ENCODE results near the gene LRMDA.

The LRMDA gene

DNA sequence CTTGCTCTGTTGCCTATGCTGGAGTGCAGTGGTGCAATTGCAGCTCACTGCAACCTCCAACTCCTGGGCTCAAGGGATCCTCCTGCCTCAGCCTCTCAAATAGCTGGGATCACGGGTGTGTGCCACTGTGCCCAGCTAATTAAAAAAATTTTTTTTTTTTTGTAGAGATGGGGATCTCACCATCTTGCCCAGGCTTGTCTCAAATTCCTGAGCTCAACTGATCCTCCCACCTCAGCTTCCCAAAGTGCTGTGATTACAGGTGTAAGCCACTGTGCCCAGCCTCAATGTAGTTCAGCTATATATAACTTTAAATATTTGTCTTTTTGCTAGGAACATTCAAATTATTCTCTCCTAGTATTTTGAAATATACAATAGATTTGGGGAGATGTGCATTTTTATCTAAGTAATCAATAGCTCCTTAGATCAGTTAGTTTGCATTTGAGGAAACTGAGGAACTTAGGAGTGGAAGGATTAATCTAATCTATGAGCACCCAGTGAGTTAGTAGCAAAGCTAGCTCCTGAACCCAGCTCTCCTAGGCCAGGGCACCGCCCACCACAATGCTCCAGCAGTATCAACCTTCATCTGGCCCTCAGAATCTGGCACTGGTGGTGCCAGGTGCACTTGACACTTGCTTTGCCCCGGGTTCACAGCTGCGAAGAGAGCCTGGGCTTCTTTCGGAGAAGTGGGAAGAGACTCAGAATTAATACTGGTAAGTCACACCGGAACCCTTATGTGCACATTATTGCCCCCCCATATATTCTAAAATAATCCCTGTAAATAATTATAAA is 5.9 kb upstream of the LRMDA start:
- DNase-seq (ENCODE audit: low read depth) = no peak

DNA sequence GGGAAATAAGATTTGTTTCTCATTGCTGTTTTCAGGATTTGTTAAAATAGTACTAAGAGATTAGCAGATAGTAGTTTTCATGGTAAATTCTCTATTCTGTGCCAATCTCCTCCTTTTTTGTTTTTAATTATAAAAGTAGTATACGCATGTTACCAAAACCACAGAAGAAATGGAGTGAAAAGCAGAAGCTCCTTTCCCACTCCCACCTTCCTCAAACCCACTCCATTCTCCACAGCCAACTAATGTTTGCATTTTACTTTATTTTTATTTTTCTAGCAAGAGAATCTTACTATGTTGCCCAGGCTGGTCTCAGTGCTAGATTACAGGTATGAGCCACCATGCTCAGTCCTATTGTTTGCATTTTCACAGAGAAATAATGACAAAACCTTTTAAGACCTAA is 4.5 kb upstream of the LRMDA start:
- DNase-seq (ENCODE audit: low read depth) = no peak

DNA sequence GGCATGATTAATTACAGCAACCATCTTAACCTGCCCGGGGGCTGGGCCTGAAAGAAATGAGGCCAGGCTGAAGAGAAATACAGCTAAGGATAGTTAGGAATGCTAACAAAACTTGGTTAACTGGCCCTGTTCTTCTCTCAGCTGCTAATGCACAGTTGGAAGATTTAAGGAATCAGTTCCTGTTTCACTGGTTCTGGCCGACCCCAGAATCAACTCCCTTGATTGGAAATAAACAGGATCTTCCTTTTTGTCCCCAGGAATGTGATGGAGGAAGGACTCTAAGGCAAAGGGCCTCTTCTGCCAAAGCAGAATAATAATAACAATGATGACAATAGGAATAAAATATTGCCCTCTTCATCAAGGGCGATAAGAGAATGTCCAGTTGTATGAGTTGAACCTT is 3.5 kb upstream of the LRMDA start:
- DNase-seq (ENCODE audit: low read depth) = no peak

DNA sequence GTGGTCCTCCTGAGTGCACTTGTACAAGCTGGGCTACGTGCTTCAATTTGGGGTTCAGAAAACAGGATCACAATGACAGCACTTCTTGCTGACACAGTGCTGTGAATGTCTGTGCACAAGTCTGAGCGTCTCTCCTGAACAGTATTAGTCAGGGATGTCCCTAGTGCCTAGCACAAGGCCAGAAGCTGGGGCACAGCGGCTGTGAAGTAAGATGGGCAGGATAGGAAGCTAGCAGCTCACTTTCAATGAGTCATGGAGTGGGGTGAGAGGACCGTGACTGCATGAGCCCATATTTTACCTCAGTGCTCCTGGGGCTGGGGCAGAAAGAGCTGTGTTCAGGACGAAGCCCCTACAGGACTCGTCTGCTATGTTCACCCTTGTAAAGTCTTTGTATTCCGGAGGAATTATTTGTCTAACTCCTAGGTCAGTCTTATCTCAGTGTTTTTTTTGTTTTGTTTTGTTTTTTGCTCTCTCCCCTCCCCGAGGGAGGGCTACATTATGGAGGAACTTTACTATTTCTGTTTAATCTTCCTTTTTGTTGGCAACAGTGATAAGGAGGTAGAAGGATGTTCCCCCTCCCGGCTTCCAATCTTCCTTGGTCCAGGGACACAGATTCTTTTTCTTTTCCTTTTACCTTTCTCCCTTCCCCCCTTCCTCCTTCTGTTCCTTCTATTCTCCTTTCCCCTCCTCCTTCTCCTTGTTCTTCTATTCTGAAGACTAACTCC is 2.8 kb upstream of the LRMDA start:
- DNase-seq (ENCODE audit: low read depth) = no peak

DNA sequence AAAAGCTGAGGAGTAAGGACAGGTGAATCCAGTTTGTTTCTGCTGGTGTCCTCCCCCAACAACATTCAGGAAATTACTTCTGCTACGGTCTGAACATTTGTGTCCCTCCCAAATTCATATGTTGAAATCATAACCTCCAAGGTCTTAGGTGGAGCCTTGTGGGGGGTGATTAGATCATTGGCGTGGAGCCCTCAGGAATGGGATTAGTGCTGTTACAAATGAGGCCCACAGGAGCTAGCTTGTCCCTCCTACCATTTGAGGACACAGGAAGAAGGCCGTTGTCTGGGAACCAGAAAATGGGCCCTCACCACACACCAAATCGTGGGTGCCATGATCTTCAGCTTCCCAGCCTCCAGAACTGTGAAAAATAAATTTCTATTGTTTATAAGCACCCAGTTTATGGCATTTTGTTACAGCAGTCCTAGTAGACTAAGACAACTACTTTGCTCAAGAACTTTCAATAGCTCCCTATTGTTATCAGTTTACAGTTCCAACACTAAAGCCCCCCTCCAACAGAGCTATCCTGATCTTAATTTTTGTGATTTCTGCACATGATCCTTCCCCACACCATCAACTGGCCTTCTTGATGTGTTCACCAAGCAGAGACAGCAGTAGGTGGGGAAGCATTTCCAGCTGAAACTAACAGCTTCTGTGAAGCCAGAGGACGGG is 2.1 kb upstream of the LRMDA start:
- DNase-seq (ENCODE audit: low read depth) = no peak

DNA sequence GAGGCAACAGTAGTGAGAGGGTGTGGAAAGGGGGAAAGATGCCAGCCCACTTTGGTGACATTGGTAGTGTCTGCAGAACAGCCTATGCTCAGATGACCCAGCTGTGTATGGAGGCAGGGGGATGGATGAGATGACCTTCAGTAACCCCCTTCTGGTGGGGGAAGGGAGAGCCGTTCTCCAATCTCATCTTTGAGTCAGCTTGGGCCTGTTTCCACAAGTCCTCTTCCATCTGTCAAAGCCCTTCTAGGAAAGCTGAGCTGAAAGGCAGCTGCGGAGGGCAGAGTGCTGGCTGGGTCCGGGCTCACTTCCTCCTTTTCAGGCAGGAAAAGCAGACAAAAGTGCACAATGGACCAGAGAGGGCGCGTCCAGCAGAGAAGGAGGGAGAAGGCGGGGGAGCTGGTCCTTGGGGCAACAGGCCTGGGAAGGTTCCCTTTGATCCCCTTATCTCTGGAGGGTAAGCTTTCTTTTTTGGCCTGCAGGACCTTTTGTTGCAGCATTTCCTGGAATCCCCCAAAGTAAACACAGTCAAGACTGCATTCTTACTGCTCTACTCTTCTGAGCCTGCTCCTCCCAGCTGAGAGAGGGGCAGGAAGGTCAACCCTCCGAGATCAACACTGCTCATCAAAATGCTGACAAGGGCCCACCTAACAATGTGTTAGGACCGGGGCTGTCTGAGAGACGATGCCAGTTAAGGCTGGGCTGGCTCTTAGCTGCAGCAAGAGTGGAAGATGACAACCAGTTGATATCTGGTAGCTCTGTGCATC is 1.2 kb upstream of the LRMDA start:
- no peak for DNase-seq (ENCODE audit: low read depth)

DNA sequence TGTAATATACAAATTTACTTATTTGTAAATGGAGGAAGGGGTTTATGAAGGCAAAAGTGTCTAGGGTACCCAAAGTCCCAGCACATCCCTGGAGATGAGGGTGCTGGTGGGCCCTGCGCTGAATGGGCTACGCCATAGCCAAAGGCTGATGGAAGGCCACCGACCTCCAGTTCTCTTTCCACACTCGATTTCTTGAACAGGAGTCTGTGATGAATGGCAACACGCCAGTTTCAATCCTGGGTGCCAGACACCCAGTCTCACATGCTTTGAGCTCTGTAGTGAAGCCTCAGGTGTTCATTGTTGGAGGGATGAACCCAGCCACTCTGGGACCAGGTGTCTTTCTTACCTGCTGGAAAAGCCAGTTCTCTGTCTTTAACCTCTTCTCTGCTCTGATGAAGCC is 752 bp downstream of the LRMDA start:
- no peak for DNase-seq (ENCODE audit: low read depth)

DNA sequence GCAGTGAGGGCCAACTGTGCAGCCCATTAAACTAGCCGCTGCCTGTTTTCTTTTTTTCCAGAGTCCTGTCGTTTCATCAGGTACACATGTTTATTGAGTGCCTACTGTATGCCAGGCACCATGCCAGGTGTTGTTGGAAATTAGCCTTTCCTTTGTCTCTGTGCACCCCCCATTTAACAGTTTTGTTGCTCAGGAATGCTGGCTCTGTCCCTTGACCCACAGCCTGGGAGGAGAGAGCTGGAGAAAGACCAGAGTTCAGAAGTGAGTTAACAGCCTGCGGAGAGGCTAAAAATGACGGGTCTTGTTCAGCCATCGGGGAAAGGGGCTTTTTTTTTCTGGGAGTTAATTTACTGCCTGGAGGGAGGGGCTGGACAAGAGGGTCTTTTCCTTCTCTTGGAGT is 1.3 kb downstream of the LRMDA start:
- no peak for DNase-seq (ENCODE audit: low read depth)

DNA sequence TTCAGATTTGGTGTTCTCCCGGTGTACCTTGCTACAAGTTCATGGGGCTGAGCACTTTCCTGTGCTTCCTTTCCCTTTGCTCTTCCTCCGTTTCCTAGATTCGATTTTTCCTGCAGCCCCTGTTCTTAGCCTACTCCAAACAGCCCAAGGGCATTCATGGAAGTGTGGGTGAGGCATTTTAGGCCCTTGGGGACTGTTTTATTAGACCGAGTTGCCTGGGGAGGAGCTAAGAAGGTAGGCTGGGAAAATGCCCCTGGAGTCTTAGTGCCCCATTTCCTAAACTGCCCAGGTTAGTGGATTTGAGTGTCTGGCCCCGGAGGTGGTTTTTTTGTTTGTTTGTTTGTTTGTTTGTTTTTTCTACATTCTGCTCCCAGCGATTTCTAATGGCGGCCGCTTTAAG is 1.8 kb downstream of the LRMDA start:
- DNase-seq (ENCODE audit: low read depth) = no peak

DNA sequence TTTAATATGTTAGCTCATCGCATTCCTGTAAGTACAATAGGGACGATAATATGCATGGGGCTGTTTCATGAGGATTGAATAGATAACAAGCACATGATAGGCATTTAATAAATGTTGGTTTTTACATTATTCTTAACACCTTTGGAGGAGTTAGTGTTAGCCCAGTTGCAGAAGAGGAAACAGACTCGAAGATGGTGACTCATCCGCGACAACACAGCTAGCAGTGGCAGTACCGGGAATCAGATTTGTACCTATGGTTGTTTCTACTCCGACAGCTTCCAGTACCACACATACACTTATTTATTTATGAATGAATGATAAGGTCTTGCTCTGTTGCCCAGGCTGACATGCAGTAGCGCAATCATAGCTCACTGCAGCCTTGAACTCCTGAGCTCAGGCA is 2.9 kb downstream of the LRMDA start:
- DNase-seq (ENCODE audit: low read depth) = no peak

DNA sequence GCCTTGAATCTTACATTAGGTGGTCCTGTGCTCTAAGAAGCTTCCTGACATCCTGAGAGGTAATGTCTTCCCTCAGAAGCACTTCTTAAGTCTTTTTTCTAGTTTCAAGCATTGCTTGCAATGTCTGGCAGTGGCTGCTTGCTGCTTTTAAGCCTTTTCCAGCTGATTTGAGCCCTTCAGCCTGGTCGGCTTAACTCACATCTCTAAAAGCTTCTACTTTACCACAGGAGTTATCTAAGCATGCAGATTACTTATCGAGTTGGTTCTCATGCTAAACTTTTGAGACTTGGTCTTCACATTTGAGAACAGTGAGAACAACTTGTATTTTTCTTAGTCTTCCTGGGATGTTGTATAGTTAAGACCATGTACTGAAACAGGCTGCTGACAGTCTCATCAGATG is 3.9 kb downstream of the LRMDA start:
- DNase-seq (ENCODE audit: low read depth) = no peak

DNA sequence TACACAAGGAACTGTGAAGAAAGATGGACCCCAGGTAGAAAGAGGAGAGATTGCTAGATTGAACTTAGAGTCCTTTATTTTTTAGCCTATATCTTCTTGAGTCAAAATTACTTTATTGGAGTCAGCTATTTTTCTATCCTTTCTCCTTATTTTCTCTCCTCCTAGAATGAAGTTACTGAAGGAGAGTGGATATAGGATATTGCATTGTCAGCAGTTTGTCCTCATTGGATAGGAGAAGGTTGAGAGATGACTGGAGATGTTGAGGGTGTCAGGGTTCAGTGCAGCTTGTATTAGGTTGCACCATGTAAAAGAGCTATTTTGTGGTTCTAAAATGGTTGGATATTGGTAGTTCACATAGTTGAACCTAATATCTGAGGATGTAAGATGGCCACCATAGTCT is 5.5 kb downstream of the LRMDA start:
- no peak for DNase-seq (ENCODE audit: low read depth)

DNA sequence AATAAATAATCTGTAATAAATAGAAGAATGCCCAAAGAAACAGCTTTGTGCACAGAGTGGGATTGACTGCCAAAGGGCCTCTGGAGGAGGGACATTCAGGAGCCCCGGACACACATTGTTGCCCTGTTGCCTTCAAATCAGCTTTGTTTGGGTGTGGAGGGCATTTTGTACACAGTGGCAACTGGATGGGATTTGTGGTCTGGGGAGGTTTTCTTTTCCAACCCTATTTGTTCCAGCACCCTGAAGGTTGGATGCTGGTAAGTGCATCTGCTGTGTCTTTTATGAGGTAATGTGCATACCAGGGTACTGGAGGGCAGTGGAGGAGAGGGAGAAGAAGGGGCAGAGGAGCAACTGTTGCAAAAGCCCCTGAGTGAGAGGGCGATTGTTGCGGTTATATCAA is 6.3 kb downstream of the LRMDA start:
- no peak for DNase-seq (ENCODE audit: low read depth)

DNA sequence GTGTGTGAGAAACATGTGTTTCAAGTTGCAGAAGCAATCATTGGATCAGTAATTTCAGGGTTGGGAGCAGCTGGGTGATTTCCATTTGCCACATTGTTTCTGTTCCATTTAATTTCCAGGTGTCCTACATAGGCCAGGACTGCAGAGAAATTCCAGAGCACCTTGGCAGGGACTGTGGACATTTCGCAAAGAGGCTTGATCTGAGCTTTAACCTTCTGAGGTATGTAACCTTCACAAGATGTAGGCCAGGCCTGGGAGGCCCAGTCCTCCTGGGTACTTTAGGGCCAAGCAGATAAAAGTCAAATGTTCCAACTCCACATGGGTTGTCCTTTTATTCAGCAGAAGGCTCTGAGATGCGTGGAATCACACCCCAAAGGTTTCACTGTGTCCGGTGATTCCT is 6.9 kb downstream of the LRMDA start:
- DNase-seq (ENCODE audit: low read depth) = no peak

DNA sequence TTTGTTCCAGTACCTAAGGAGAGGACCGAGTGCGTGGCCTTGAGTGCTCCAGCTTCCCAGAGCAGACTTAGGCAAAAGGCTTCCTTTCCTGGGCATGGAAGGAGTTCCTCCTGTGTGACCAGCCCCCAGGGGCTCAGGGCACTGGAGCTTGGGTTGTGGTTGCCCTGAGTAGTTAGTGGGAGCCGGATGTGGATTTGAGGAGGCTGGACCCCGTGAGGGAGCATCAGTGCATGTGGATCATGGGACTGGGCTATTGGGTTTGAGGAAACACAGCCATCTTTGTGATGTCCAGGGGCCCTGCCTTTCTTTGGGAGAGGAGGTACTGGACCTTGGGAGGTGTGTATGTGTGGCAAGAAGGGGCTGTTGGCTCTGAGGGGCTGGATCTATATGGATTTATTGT is 8.4 kb downstream of the LRMDA start:
- DNase-seq (ENCODE audit: low read depth) = no peak

DNA sequence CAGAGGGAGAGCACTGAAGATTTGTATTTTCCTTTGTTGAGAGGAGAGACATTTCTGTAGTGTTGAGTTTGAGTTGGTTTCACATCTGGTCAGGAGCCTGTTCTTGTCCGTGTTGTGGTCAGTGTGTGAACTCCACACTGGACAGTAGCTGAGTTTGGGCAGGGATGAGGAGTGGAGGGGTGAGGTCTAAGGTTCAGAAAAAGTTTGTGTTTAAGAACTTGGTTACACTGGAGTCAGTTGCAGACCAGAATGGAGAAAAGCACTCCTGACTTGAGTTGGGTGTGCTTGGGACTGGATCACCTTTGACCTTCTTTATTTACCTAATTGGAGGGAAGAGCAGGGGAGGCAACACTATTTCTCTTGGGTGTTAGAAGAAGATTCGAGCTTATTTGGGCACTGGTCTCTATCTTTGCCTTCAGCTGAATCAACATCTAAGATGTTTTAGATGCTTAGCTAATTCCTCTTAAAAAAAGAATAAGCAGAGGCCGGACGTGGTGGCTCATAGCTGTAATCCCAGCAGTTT is 8.9 kb downstream of the LRMDA start:
- no peak for DNase-seq (ENCODE audit: low read depth)

DNA sequence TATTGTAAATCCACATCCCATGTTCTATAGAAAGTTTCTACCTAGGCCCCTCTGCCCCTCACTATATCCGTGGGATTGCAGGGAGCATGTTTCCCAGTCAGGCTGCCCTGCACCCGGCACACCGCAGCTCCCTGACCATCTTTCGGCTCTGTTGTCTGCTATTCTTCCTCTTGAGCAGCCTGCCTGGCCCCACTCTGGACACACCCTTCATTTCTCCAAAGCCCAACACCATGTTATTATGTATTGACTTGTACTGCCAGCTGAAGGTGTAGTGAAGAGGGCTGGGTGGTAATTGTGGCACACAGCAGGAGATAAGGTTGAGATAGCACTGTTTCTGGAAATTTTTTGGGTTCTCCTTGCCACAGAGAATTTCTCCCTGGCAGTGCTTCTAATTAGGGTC is 9.8 kb downstream of the LRMDA start:
- DNase-seq (ENCODE audit: low read depth) = no peak

DNA sequence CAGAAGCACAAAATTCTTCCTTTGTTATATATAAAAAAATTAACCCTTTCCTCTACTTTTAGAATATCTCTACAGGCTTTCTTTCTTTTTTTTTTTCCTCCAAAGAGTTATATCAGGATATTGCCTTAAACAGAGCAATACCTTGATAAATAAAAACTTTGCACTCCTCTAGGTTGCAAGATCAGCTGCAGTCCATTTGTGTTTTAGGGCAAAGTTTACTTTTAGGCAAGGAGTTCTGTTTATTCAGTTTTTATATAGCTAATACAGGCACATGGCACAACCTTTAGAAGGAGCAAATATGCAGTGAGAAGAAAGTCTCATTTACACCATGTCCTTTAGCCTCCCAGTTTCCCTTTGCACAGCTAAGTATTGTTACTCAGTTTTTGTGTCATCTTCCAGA is 10.3 kb downstream of the LRMDA start:
- DNase-seq (ENCODE audit: low read depth) = no peak

DNA sequence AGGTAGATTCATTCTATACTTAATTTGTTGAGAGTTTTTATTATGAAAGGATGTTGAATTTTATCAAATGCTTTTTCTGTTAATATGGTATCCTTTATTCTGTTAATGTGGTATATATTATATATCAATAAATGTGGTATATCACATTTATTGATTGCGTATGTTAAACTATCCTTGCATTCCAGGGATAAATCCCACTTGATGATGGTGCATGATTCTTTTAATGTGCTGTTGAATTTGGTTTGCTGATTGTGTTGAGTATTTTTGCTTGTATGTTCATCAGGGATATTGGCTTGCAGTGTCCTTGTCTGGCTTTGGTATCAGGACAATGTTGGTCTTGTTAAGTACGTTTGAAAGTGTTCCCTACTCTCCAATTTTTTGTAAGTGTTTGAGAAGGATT is 11.9 kb downstream of the LRMDA start:
- no peak for DNase-seq (ENCODE audit: low read depth)

DNA sequence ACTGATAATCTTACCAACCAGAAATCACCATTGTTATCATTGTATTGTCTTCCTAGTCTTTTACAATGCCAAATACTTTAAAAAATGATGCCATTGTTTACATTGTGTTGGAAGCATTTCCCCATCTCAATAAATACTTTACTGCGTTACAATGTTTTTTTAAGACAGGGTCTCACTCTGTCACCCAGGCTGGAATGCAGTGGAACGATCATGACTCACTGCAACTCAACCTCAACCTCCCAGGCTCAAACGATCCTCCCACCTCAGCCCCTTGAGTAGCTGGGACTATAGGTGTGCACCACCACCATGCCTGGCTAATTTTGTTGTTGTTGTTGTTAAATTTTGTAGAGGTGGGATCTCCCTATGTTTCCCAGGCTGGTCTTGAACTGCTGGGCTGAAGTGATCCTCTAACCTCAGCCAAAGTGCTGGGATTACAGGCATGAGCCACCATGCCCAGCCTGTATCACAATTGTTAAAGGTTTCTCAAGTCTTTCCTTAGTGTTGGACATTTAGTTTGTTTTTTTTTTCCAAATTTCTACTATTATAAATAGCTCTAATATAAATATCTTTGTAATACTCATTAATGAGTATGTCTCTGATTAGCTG is 13.5 kb downstream of the LRMDA start:
- no peak for DNase-seq (ENCODE audit: low read depth)

DNA sequence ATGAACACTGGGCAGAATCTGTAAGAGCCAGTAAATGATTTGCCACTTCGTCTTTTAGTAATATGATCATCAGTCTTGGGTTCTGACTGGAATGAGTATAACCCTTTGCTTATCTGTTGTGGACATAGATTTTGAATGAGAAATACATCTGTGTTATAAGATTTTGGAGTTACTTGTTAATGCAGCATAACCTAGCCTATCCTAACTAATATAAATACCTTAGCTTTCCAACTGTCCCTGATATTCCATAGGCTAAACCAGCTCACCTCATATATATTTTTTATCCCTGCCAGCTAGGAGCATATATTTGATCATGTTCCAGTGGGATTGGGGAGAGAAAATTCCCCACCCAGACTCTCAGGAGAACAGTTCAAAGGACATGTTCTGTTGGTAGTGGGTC is 15.1 kb downstream of the LRMDA start:
- DNase-seq (ENCODE audit: low read depth) = no peak

DNA sequence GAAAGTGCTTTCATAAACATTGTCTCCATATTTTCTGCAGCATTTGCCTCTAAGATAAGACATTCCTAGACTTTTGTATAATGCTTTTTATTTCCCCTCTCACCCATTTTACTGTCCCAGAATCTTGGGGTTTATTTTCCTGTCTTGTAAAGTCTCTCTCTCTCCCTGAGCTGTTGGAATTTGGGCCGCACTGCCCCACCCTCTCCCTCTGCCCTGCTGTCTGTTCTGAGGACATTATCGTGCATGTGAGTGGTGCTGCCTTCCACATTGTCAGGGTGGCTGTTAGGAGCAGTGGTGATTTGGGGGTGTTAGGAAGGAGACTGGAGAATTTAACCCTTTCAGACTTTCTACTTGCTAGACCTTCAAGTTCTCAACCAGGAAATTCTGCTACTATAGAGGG is 16.7 kb downstream of the LRMDA start:
- no peak for DNase-seq (ENCODE audit: low read depth)

Measured in T follicular helper cell (primary cell).